ENCODE data around the gene TERT. TPM values are rescaled to one million over a fixed set of nuclear protein-coding genes. Genes with fewer than 3 reads are reported as not detected.

TERT gene
- total RNA-seq, 2 donors from 2014 or later = not detected

DNA sequence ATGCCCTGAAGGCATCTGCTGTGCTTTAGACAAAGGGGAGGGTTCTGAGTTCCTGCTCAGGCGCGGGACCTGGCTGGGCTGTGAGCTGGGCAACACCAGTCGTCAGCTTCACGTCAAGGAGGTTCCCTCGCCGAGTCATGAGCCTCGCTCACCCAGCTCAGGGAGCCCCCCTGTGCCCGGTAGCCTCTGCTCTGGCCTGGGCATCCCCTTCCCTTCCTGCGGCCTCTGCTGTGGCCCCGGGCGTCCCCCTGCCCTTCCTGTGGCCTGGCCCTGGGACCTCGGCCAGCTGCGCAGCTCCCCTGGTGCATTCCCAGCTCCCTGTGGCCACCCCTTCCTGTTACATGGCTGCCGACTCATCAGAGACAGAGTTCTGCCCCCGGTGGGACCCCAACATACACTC is 29.8 kb downstream of the TERT start:
- no peak for TF ChIP-seq CTCF (IDR thresholded peaks at IDR 0.05)
- H3K4me1 ChIP-seq (ENCODE audit: control insufficient read depth in 1 of 2, low read depth in 2 of 2) = no peaks in the 10 kb centered on the region
- DNase-seq (ENCODE audit: low spot score) = no peak
- no peaks in the 10 kb centered on the region for H3K27me3 ChIP-seq (replicated peaks; ENCODE audit: insufficient read depth)
- no peaks in the 10 kb centered on the region for H3K9me3 ChIP-seq
- H3K36me3 ChIP-seq = no peaks in the 10 kb centered on the region
- no peak for ATAC-seq (ENCODE audit: insufficient number of reproducible peaks, low FRiP score, low read depth)
- H3K4me3 ChIP-seq = no peak overlapping the region
- no peak overlapping the region for H3K27ac ChIP-seq

DNA sequence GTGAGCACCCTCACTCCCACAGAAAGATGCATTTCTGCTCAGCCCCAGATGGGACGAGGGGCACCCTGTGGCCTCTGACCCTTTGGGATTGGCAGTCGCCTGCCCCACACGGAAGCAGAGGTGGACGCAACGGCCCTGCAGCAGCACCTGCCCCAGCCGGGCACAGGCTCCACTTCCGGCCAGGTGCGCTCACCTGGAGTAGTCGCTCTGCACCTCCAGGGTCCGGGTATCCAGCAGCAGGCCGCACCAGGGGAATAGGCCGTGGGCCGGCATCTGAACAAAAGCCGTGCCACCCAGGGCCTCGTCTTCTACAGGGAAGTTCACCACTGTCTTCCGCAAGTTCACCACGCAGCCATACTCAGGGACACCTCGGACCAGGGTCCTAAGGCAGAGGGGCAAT is 30.7 kb downstream of the TERT start:
- Histone ChIP-seq H3K27ac (no peak overlapping the region), H3K27me3 (replicated peaks; ENCODE audit: insufficient read depth) (no peaks in the 10 kb centered on the region), H3K4me1 (ENCODE audit: control insufficient read depth in 1 of 2, low read depth in 2 of 2) (no peaks in the 10 kb centered on the region), H3K9me3 (no peaks in the 10 kb centered on the region), H3K4me3 (no peak overlapping the region), H3K36me3 (no peaks in the 10 kb centered on the region)
- DNase-seq (ENCODE audit: low spot score) = no peak
- no peak for ATAC-seq (ENCODE audit: insufficient number of reproducible peaks, low FRiP score, low read depth)
- no peak for TF ChIP-seq CTCF (IDR thresholded peaks at IDR 0.05)

GRCh38 chr5:1262381-1262780 is 32.5 kb downstream of the TERT start:
- Histone ChIP-seq H3K9me3 (no peaks in the 10 kb centered on the region), H3K4me3 (no peak overlapping the region), H3K27ac (no peak overlapping the region), H3K36me3 (no peaks in the 10 kb centered on the region), H3K27me3 (replicated peaks; ENCODE audit: insufficient read depth) (no peaks in the 10 kb centered on the region), H3K4me1 (ENCODE audit: control insufficient read depth in 1 of 2, low read depth in 2 of 2) (no peaks in the 10 kb centered on the region)
- ATAC-seq (ENCODE audit: insufficient number of reproducible peaks, low FRiP score, low read depth) = no peak
- no peak for TF ChIP-seq CTCF (IDR thresholded peaks at IDR 0.05)
- no peak for DNase-seq (ENCODE audit: low spot score)

DNA sequence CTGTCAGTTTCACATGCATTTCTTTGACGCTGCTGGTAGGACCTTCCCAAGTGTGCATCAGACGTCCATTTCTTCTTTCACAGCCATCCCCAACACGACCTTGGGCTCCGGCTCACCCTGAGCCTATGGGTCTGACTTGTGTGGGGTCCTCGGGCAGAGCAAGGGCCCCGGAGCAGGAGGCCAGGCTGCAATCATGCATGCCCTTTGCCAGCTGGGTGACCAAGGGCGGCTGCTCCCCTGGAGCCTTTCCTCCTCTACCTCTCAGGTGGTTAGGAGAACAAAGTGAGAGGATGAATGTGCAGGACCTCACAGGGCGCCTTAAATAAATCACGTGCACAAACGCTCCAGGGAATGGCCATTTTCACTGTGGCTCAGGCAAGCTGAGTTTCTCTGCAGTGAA is 33.2 kb downstream of the TERT start:
- Histone ChIP-seq H3K27ac (no peak overlapping the region), H3K4me1 (ENCODE audit: control insufficient read depth in 1 of 2, low read depth in 2 of 2) (no peaks in the 10 kb centered on the region), H3K9me3 (no peaks in the 10 kb centered on the region), H3K36me3 (no peaks in the 10 kb centered on the region), H3K4me3 (no peak overlapping the region), H3K27me3 (replicated peaks; ENCODE audit: insufficient read depth) (no peaks in the 10 kb centered on the region)
- ATAC-seq (ENCODE audit: insufficient number of reproducible peaks, low FRiP score, low read depth) (no peak), DNase-seq (ENCODE audit: low spot score) (no peak)
- TF ChIP-seq CTCF (IDR thresholded peaks at IDR 0.05) = no peak

GRCh38 chr5:1259806-1260480 is 34.9 kb downstream of the TERT start:
- Histone ChIP-seq H3K36me3 (no peaks in the 10 kb centered on the region), H3K4me1 (ENCODE audit: control insufficient read depth in 1 of 2, low read depth in 2 of 2) (no peaks in the 10 kb centered on the region), H3K27ac (no peak overlapping the region), H3K4me3 (no peak overlapping the region), H3K9me3 (no peaks in the 10 kb centered on the region), H3K27me3 (replicated peaks; ENCODE audit: insufficient read depth) (no peaks in the 10 kb centered on the region)
- no peak for ATAC-seq (ENCODE audit: insufficient number of reproducible peaks, low FRiP score, low read depth)
- no peak for TF ChIP-seq CTCF (IDR thresholded peaks at IDR 0.05)
- DNase-seq (ENCODE audit: low spot score) = no peak

Data from thoracic aorta (tissue), 2 donors.